Stimulated activated CD4-positive, alpha-beta T cell treated with anti-CD3 and anti-CD28 coated beads, TNF-alpha, amount 100 ng/mL, for 24 hours (primary cell): ENCODE measurements around the gene CCDC182.

Experiments used
- DNase-seq, 3 experiments: peaks; one replicate each; pipeline ENCODE4 v3.0.0-alpha.2; 2020; ENCODE audit warnings: low read depth in 3 of 3

CCDC182 gene

DNA sequence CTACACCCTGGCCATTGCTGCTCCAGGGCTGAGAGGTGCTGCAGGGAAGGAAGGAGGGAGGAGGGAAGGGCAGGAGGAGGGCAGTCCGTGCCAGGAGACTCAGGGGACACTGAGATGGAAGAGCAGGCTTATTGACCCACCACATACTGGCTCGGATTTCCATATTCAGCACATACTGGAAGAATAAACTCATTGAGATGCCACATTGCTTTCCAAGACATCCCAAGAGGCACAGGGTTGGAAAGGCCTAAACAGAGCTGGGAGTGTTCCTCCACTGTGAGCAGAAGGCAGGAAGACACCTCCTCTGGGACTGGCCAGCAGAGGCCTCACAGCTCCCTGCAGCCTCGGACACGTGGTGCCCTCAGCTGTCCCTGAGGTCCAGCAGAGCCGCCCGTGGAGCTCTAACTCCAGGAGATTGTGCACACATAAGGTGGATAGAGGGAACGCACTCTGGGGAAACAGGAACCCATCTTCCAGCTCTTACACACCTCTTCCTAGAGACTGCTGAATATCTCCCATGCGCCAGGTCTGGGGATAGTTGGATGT, 17.4 kb downstream of the CCDC182 start:
- no peak for DNase-seq

DNA sequence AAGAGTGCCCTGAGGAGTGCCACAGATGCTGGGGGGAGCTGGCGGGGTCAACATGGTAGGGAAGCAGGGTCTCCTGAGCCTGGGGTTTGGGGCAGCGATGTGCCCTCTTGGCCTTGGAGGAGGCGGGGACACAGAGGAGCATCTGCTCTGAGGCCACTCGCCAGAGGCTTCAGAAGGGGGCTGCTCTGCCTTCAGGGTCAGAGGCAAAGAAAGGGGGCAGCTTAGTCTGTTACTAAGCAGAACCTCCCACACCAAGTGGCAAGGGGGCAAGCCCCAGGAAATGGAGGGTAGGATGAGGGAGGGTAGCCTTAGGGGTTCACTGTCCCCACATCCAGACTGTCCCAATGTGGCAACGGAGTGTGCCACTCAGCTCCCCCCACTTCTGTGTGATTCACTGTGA, 18.3 kb downstream of the CCDC182 start:
- no peak for DNase-seq

DNA sequence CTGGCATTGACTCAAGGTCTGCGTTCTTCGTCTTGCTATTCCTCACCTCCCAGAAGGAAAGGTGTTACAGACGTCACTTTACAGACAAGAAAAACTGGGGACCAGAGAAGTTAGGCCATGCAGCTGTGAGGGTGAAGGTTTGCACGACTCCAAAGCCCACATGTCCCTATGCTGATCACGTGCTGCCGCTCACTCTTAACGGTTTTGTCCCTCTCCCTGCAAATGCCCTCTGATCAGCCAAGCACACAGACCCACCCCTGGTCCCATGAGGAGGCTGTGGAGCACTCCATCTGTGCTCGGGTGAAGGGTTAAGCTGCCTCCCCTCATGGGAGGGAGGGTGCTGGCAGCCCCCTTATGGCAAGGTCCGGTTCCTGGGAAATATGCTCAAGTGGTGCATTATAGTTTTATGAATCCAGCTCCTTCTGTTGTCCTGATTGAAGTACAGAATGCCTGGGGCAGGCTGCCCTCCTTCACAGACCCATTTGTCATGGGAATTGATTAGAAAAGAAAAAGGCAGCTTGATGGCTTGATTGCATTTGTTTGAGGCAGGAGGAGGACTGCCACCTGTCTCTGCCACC, 18.8 kb downstream of the CCDC182 start:
- DNase-seq, result no peak

DNA sequence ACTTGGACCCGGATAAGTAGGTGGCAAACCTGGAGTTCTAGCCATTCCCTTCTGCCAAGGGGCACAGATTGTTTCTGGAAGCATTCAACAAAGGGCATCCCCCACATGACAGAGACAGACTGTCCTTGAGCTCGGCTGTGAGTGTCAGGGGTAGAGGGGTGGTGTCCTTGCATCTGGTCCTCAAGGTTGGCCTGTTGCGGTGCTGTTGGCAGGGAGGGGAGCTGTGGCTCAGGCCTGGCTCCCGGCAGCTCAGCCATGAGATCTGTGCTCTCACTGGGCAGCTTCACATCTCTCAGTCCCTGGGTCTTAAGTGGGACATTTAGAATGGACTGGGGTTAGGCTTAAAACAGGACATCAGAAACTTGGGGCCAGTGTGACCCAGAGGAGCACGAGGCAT, 20.4 kb downstream of the CCDC182 start:
- no peak for DNase-seq

GRCh38 chr17:57724026-57724728, 20.9 kb downstream of the CCDC182 start:
- no peak for DNase-seq

DNA sequence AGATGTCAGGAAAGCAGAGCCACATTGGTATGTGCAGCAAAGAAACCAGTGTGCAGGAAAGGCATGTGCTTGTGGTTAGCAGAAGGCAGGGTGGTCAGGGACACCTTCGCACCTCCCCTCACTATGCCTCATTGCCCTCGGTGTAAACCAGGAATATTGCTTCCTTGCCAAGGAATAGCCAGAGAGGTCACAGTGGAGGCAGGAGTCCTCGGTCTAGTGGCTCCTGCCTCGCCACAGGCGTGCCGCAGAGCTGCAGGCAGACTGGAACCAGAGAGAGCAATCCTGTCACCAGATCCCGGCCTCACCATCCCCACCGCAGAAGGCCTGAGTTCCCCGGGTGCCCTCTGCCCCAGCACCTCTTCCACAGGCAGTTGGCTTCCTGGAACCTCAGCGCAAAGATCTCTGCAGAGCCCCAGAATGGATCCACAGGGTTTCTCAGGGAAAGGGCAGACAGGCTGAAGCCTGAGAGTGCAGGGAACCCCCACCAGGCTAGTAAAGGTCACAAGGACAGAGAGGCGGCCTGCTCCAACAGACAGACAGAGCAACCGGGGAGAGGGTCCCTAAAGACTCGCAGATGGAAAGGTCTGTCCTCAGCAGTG, 21.6 kb downstream of the CCDC182 start:
- DNase-seq, result no peak

DNA sequence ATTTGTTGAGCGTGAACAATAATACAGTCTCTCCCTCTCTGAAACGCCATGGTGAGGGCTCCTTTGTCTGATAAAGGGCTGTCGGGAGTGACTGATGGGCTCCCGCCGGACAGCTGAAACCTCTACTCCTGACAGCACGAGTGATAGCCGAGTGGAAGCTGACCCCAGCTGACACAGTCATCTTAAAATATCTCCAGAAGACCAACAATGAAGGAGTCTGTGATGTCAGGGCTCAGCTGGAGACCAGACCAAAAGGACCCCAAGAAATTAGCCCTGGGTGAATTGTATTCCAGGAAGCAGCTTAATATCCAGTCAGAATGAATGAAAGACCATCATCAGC, 22.4 kb downstream of the CCDC182 start:
- no peak for DNase-seq

DNA sequence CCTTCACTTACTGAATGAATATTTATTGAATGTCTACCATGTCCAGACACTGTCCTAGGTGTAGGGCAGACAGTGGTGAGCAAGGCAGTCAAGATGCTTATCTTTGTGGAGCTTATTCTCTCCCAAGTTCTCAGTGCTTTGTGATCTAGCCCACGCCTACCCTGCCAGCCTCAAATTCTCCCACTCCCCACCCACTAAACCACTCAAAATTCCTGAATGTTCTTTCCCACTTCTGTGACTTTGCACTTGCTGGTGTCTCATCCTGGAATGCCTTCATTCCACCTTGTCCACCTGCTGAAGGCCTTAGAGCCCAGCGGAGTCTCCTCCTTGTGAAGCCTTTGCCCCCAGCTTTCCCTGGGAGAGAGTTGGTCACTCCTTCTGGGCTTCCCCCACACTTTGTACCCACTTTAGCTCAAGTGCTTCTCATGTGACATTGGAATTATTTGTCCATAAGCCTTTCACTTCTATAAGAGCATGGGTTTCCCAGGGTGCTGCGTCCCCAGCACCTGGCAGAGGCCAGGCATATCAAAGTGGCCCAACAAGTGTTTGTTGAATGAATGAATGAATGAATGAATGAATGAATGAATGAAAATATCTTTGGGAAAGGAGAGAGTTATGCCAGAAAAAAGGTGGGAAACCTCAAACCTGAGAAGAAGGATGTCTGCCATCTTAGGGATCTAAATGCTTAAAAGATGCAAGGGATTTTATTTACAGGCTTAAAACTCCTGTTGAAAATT, 23.0 kb downstream of the CCDC182 start:
- no peak for DNase-seq

DNA sequence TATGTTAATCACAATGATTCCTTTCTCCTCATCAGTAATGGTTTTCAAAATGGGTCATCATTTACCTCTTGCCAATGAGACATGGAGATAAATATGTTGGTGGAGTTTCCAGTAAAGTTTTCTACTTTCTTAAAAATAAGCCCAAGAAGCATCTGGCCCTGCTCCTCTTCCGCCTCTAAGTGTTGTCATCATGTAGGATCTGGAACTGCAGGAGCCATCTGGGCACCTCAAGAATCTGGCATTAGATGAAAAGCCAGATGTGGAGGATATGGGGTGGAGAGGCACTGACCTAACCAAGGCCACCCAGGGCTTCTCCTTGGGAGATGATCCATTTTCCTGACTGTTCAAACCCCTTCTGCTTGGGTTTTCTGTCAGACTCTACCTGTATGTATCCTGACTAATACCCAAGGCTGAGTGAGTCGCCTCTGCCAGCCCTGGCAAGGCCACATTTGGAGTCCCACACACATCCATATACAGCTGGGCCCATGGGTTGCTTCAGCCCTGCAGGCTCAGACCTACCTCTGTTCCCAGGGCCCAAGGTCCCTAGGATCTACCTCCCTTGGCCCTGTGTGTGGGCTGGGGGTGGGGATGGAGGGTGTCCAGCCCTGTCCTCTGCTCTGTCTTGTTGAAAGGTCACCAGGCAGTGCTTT, 24.6 kb downstream of the CCDC182 start:
- DNase-seq, result no peak

- no peak for DNase-seq
Observed at GRCh38 chr17:57718878-57719277, 26.2 kb downstream of the CCDC182 start.

- no peak for DNase-seq
Observed at GRCh38 chr17:57715981-57716380, 29.1 kb downstream of the CCDC182 start.

DNA sequence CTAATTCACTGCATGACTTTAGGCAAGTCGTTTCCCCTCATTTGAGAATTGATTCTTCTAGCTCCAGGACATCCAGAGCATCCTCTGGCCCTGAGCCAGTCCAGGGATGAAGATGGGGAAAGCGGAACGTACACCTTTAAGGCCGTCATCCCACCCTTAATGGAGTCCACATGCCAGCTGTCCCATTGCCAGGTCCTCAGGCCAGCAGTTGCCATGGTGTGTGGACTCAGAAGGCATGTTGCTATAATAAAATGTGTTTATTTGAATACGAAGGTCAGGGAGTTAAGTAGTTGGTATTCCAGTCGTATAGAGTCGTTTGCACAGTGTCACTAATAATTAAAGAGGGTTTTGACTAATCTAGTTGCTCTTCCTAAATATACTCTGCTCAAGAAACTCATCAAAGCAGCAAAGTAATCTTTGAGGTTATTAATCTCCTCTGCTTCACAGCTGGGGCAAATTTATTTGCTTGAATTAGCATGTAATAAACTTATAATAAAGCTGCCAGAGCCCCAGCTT, 30.4 kb downstream of the CCDC182 start:
- no peak for DNase-seq

DNA sequence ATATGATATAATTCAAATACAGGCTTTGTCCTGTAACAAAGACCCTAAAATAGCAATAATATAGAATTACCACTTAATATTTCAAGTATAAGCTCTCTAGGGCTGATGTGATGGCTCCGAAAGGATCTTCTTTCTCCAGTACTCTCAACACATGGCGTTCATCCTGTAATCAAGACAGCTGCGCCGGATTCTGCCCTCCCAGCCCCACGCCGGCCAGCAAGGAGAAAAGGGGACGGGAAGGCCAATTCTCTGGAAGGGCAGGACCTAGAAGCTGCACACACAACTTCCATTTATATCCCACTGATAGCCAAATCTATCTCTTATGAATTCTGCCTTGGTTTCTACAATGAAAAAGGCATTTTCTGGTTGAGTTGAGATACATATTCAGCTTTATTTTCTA, 32.0 kb downstream of the CCDC182 start:
- DNase-seq, result no peak

- no peak for DNase-seq
Observed at GRCh38 chr17:57708410-57708809, 36.7 kb downstream of the CCDC182 start.

DNA sequence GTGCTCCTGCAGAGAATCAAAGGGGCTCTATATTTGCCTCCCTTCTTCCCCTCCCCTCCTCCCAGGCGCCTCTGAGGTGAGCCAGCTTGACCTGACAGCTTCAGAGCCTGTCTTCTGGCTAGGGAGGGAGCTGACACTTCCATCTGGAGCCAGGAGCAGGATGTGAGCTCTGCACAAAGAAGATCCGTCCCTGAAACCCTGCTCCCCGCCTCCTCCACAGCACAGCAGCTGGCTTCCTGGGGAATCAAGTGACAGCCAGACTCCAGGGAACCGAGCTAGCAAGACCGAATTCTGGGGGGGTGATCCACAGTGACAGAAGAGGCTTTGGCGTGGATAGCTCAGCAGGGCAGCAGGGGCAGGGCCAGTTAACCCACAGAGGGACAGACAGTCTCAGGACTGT, 37.2 kb downstream of the CCDC182 start:
- DNase-seq, result no peak

DNA sequence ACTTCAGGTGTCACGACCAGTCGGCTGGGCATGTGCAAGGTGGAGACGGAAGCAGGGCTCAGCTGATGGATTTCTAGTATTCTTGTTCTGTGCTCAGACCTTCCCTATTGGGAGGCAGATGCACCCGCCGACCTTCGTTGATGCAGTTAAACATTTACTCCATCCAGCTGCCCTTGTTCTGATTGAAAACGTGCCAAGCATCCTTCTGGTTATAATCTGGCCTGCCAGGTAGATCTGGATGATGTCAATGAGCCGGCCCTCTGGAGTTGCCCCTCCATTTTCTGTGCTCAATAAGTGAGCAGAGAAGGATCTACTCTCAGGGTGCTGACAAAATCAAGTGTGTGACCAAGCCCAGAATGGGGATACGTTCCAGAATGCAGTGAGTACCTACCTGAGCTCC, 38.3 kb downstream of the CCDC182 start:
- DNase-seq, result no peak

GRCh38 chr17:57705921-57706695, 39.0 kb downstream of the CCDC182 start:
- DNase-seq, result no peak

GRCh38 chr17:57704448-57704847, 40.7 kb downstream of the CCDC182 start:
- DNase-seq, result no peak

GRCh38 chr17:57703273-57703672, 41.8 kb downstream of the CCDC182 start:
- DNase-seq, result no peak

DNA sequence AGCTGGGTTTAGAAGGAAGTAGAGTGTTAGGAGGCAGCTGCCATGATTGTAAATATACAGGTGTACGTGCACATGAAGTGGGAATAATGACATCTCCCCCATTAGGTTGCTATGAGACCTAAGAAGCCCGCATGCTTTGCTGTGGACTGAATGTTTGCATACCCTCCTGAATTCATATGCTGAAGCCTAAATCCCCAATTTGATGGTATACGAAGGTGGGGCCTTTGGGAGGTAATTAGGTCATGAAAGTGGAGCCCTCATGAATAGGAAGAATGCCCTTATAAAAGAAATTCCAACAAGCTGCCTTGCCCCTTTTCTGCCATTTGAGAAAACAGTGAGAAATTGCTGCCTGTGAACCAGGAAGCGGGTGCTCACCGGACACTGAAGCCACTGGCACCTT, 44.0 kb downstream of the CCDC182 start:
- no peak for DNase-seq

- no peak for DNase-seq
Observed at GRCh38 chr17:57699751-57700219, 45.3 kb downstream of the CCDC182 start.
